Islet of Langerhans (tissue), 1 donor: ENCODE measurements around the gene MYO10.
"Not testable (repeated sequence)": the region's sequence is repeated elsewhere in the genome, so short reads cannot be mapped to it uniquely, and the experiment has no call there.

ENCODE experiments used
- FAIRE-seq: peaks from one replicate; lab custom pipeline; 2011; peaks lifted over from hg19 to GRCh38; lab: Jason Lieb, UNC

The MYO10 gene

GRCh38 chr5:16886793-16887345 is 49.2 kb downstream of the MYO10 start:
- no peak for FAIRE-seq

GRCh38 chr5:16886366-16886736 is 49.7 kb downstream of the MYO10 start:
- no peak for FAIRE-seq

- no peak for FAIRE-seq
Observed at GRCh38 chr5:16885635-16886365, 50.3 kb downstream of the MYO10 start.

- FAIRE-seq, result no peak
Observed at GRCh38 chr5:16884595-16884994, 51.5 kb downstream of the MYO10 start.

GRCh38 chr5:16883806-16884205 is 52.3 kb downstream of the MYO10 start:
- FAIRE-seq, result no peak

GRCh38 chr5:16883176-16883575 is 52.9 kb downstream of the MYO10 start:
- FAIRE-seq, result no peak

GRCh38 chr5:16881251-16881650 is 54.8 kb downstream of the MYO10 start:
- peak; percentile 62 for FAIRE-seq

- FAIRE-seq, result no peak
Observed at GRCh38 chr5:16880547-16880946, 55.5 kb downstream of the MYO10 start.

GRCh38 chr5:16879650-16880049 is 56.4 kb downstream of the MYO10 start:
- no peak for FAIRE-seq

- FAIRE-seq, result no peak
Observed at GRCh38 chr5:16879191-16879590, 56.9 kb downstream of the MYO10 start.

- FAIRE-seq, result no peak
Observed at GRCh38 chr5:16877267-16877935, 58.7 kb downstream of the MYO10 start.

GRCh38 chr5:16874424-16874823 is 61.7 kb downstream of the MYO10 start:
- FAIRE-seq, result not testable (repeated sequence)

GRCh38 chr5:16871746-16872339 is 64.2 kb downstream of the MYO10 start:
- FAIRE-seq, result no peak

- FAIRE-seq, result no peak
Observed at GRCh38 chr5:16870878-16871277, 65.2 kb downstream of the MYO10 start.

GRCh38 chr5:16869821-16870796 is 66.0 kb downstream of the MYO10 start:
- FAIRE-seq, result no peak

- no peak for FAIRE-seq
Observed at GRCh38 chr5:16867577-16867953, 68.5 kb downstream of the MYO10 start.

GRCh38 chr5:16866795-16867576 is 69.1 kb downstream of the MYO10 start:
- no peak for FAIRE-seq

GRCh38 chr5:16866273-16866672 is 69.8 kb downstream of the MYO10 start:
- no peak for FAIRE-seq

- no peak for FAIRE-seq
Observed at GRCh38 chr5:16865151-16865550, 70.9 kb downstream of the MYO10 start.

- no peak for FAIRE-seq
Observed at GRCh38 chr5:16864631-16865131, 71.4 kb downstream of the MYO10 start.

GRCh38 chr5:16863469-16863946 is 72.6 kb downstream of the MYO10 start:
- FAIRE-seq, result no peak
